ENCODE measurements around the gene ZNF215. TPM values are rescaled to one million over a fixed set of nuclear protein-coding genes. Genes with fewer than 3 reads are reported as not detected.

Gene ZNF215
- total RNA-seq, 1 experiment from 2014 or later = 12.8 TPM

DNA sequence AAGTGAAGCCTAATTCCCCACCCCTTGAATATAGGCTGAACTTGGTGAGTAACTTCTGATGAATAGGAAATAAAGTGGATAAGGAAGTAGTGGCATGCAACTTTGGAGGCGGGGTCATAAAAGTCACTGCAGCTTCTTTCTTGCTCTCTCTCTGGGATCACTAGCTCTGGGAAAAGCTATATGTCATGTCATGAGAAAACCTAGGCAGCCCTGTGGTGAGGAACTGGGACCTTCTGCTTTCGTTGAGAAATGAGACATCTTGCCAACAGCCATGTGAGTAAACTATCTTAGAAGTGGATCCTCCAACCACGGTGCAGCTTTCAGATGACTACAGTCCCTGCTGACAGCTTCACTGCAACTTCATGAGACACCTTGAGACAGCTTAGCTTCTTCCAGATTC is 78.3 kb downstream of the ZNF215 start:
- no peaks in the 10 kb centered on the region for H3K9me3 ChIP-seq (ENCODE audit: control insufficient read depth, insufficient read depth, low read depth, low read length)
- intact Hi-C loops (cut with micrococcal nuclease; ENCODE audit: unreplicated experiment) (no loop called here), in situ Hi-C loops (cut with HindIII; ENCODE audit: low pct_unique_long_range_greater_than_20kb, low sequenced_read_pairs) (no loop called here)
- ATAC-seq = peak; percentile 58; the same call in 1 of the 2 replicates
- peak; percentile 30 for DNase-seq (ENCODE audit: low read depth, low spot score)
- TF ChIP-seq TCF7L2 (IDR thresholded peaks at IDR 0.05; ENCODE audit: low read depth, low read length) (no peak), CTCF (IDR thresholded peaks at IDR 0.05) (no peak)
- TF ChIP-seq, protein P1, sequence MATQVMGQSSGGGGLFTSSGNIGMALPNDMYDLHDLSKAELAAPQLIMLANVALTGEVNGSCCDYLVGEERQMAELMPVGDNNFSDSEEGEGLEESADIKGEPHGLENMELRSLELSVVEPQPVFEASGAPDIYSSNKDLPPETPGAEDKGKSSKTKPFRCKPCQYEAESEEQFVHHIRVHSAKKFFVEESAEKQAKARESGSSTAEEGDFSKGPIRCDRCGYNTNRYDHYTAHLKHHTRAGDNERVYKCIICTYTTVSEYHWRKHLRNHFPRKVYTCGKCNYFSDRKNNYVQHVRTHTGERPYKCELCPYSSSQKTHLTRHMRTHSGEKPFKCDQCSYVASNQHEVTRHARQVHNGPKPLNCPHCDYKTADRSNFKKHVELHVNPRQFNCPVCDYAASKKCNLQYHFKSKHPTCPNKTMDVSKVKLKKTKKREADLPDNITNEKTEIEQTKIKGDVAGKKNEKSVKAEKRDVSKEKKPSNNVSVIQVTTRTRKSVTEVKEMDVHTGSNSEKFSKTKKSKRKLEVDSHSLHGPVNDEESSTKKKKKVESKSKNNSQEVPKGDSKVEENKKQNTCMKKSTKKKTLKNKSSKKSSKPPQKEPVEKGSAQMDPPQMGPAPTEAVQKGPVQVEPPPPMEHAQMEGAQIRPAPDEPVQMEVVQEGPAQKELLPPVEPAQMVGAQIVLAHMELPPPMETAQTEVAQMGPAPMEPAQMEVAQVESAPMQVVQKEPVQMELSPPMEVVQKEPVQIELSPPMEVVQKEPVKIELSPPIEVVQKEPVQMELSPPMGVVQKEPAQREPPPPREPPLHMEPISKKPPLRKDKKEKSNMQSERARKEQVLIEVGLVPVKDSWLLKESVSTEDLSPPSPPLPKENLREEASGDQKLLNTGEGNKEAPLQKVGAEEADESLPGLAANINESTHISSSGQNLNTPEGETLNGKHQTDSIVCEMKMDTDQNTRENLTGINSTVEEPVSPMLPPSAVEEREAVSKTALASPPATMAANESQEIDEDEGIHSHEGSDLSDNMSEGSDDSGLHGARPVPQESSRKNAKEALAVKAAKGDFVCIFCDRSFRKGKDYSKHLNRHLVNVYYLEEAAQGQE (IDR thresholded peaks at IDR 0.05; ENCODE audit: insufficient read depth in 1 of 2, low read depth in 2 of 2, low read length in 1 of 2) = no peak
- POLR2A ChIA-PET = no interaction called here
- H3K4me3 ChIP-seq (ENCODE audit: low read depth in 2 of 2, low read length in 2 of 2) = no peak overlapping the region
- H3K36me3 ChIP-seq (ENCODE audit: control insufficient read depth, insufficient read depth, low read length) = no peaks in the 10 kb centered on the region
- no peaks in the 10 kb centered on the region for H3K4me1 ChIP-seq (ENCODE audit: control insufficient read depth, insufficient read depth, low read length)
- H3K27ac ChIP-seq (ENCODE audit: low read length) = no peak overlapping the region
- CTCF ChIA-PET = no interaction called here
- no peaks in the 10 kb centered on the region for H3K27me3 ChIP-seq (ENCODE audit: control insufficient read depth, insufficient read depth, low read length)
- BruUV-seq (replicated peaks) = no TSS peak

Other genes with a start within 250 kb of the ZNF215 start
- 115 TPM for gene MRPL17, start 243.1 kb upstream of the ZNF215 start, total RNA-seq (2021; ENCODE audit: unreplicated experiment)
- 0.18 TPM for gene OR2AG2, start 154.4 kb upstream of the ZNF215 start, total RNA-seq (2021; ENCODE audit: unreplicated experiment)
- not detected for gene OR2AG1, start 143.4 kb upstream of the ZNF215 start, total RNA-seq (2021; ENCODE audit: unreplicated experiment)
- gene OR6A2, start 126.7 kb upstream of the ZNF215 start, total RNA-seq (2021; ENCODE audit: unreplicated experiment) = 0.15 TPM
- gene OR10A5, start 80.7 kb upstream of the ZNF215 start, total RNA-seq (2021; ENCODE audit: unreplicated experiment) = not detected
- not detected for gene OR10A2, start 63.4 kb upstream of the ZNF215 start, total RNA-seq (2021; ENCODE audit: unreplicated experiment)
- not detected for gene OR10A4, start 49.8 kb upstream of the ZNF215 start, total RNA-seq (2021; ENCODE audit: unreplicated experiment)
- gene OR2D2, start 33.9 kb upstream of the ZNF215 start, total RNA-seq (2021; ENCODE audit: unreplicated experiment) = 0.49 TPM
- not detected for gene OR2D3, start 5.4 kb upstream of the ZNF215 start, total RNA-seq (2021; ENCODE audit: unreplicated experiment)
- gene ZNF214, start 93.9 kb downstream of the ZNF215 start, total RNA-seq (2021; ENCODE audit: unreplicated experiment) = 3.0 TPM
- gene NLRP14, start 94.1 kb downstream of the ZNF215 start, total RNA-seq (2021; ENCODE audit: unreplicated experiment) = 0.08 TPM
- 0.10 TPM for gene RBMXL2, start 162.6 kb downstream of the ZNF215 start, total RNA-seq (2021; ENCODE audit: unreplicated experiment)